SK-N-SH treated with all-trans-retinoic acid at 6 μM for 48 hours (cell line): Measurements from ENCODE around the gene PRR35.

ENCODE experiments used
- ARNTL ChIP-seq: fragments of 450-650 bp; formaldehyde crosslinking; IDR thresholded peaks from 2 replicates; pipeline ENCODE4 v1.5.0; 2020; ENCODE audit warnings: low read depth, mild to moderate bottlenecking, moderate library complexity, borderline replicate concordance
- PATZ1 ChIP-seq: fragments of 250-450 bp; sonication (Bioruptor Pico); IDR thresholded peaks from 2 replicates; pipeline ENCODE4 v1.8.0; 2020; ENCODE audit warnings: mild to moderate bottlenecking, moderate library complexity, borderline replicate concordance
- TOX ChIP-seq: fragments of 250-450 bp; sonication (Bioruptor Pico); IDR thresholded peaks from 2 replicates; pipeline ENCODE4 v1.8.0; 2021; ENCODE audit warnings: mild to moderate bottlenecking, moderate library complexity, borderline replicate concordance
- TSHZ2 ChIP-seq: fragments of 250-450 bp; sonication (Bioruptor Pico); IDR thresholded peaks from 2 replicates; pipeline ENCODE4 v1.5.0; 2020; ENCODE audit warnings: mild to moderate bottlenecking, moderate library complexity
- ZC3H10 ChIP-seq: fragments of 250-450 bp; sonication (Bioruptor Pico); IDR thresholded peaks from 2 replicates; pipeline ENCODE4 v1.5.1; 2021; ENCODE audit warnings: mild to moderate bottlenecking, moderate library complexity

- TF ChIP-seq TSHZ2 (CRISPR knock-in tag) (no peak), PATZ1 (no peak), ZC3H10 (CRISPR knock-in tag) (no peak), ARNTL (no peak), TOX (CRISPR knock-in tag) (no peak)
Observed at GRCh38 chr16:536746-537145, 23.4 kb upstream of the PRR35 start.
